ENCODE data around the gene MAP1A.

Gene MAP1A

GRCh38 chr15:43517354-43518196 is at the start of gene MAP1A:
Gene MAP1A (plus strand): TSS chr15:43517608. CDS start chr15:43521474, 3,866 bp downstream.
- H3K4me3 ChIP-seq (ENCODE audit: low read depth, low read length), result no peak within 1 kb of the TSS

GRCh38 chr15:43469867-43470266 is 47.5 kb upstream of the MAP1A start:
- no peak overlapping the region for H3K4me3 ChIP-seq (ENCODE audit: low read depth, low read length)
- no peak for TF ChIP-seq CTCF (IDR thresholded peaks at IDR 0.05; ENCODE audit: borderline replicate concordance, insufficient read depth, low read depth, low read length)

More at GRCh38 chr15:43517354-43518196, at the start of gene MAP1A:
- TF ChIP-seq CTCF (IDR thresholded peaks at IDR 0.05; ENCODE audit: borderline replicate concordance, insufficient read depth, low read depth, low read length), result no peak

- TF ChIP-seq CTCF (IDR thresholded peaks at IDR 0.05; ENCODE audit: borderline replicate concordance, insufficient read depth, low read depth, low read length), result no peak
- H3K4me3 ChIP-seq (ENCODE audit: low read depth, low read length), result no peak overlapping the region
Measured at GRCh38 chr15:43471975-43472374, 45.4 kb upstream of the MAP1A start.

GRCh38 chr15:43473885-43474284 is 43.5 kb upstream of the MAP1A start:
- H3K4me3 ChIP-seq (ENCODE audit: low read depth, low read length), result no peak overlapping the region
- no peak for TF ChIP-seq CTCF (IDR thresholded peaks at IDR 0.05; ENCODE audit: borderline replicate concordance, insufficient read depth, low read depth, low read length)

GRCh38 chr15:43483297-43484128 is 33.9 kb upstream of the MAP1A start:
- TF ChIP-seq CTCF (IDR thresholded peaks at IDR 0.05; ENCODE audit: borderline replicate concordance, insufficient read depth, low read depth, low read length), result no peak

GRCh38 chr15:43484455-43484854 is 33.0 kb upstream of the MAP1A start:
- no peak overlapping the region for H3K4me3 ChIP-seq (ENCODE audit: low read depth, low read length)
- TF ChIP-seq CTCF (IDR thresholded peaks at IDR 0.05; ENCODE audit: borderline replicate concordance, insufficient read depth, low read depth, low read length), result no peak

More at GRCh38 chr15:43483297-43484128, 33.9 kb upstream of the MAP1A start:
- H3K4me3 ChIP-seq (ENCODE audit: low read depth, low read length), result no peak overlapping the region

Data from GM12875 (cell line).